Stimulated activated naive CD4-positive, alpha-beta T cell (primary cell): ENCODE measurements around the gene MAP3K7CL.
"Not testable (repeated sequence)": the region's sequence is repeated elsewhere in the genome, so short reads cannot be mapped to it uniquely, and the experiment has no call there.

Experiments
- DNase-seq, 6 experiments: peaks; one replicate each; lab custom pipeline; 2025; lab: John Stamatoyannopoulos, UW

Gene MAP3K7CL

DNA sequence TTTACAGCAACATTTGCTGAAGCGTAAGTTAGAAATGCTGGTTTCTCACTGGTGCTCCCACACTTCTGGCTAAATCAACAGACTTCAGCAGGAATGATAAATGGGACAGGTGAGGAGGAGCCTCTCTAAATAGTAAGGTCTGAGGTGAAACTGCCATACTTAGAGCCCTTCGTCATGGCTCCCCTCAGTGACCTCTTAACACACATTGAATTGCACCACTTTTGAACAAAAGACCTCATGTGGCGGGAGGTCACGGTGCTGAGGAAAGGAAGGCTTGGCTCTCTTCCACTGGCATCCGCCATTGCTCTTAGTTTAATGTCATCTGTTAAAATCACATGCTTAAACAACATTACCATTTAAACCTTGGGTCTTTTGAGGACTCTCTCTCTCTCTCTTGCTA lies 3.4 kb downstream of the MAP3K7CL start:
- DNase-seq: no peak

DNA sequence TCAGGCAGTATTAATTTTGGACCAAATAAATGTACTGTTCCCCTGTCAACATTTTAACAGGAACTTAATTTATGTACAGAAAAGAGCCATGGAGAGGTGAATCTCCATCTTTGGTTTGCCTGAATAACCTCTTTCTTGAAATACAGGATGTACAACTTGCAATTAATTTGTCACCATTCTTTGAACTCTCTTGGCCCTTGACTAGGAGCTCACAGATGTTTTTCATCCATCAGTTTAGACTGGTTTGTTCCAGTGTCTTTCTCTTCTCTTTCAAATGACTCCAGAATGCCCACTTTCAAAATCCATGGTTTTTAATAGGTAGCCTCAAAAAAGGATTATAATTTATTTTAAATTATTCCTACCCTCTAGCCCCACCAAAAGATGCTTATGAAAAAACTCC lies 5.0 kb downstream of the MAP3K7CL start:
- DNase-seq: no peak

DNA sequence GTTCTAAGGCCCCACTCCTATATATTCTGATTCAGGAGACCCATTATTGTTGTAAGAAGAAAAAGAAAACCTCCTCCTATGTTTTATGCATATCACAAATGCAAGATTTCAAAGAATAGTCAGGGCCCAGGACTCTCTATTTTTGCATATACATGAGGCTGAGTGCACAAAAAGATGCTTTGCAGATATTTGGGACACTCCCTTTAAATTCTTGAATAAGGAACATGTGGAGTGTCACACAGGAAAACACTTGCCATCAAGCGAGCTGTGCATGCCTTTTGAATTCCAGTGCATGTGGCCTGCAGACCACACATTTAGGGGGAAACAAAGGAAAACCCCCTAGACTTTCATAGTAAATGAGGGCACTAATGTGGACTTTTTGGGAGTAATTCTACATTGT lies 5.6 kb downstream of the MAP3K7CL start:
- no peak for DNase-seq

DNA sequence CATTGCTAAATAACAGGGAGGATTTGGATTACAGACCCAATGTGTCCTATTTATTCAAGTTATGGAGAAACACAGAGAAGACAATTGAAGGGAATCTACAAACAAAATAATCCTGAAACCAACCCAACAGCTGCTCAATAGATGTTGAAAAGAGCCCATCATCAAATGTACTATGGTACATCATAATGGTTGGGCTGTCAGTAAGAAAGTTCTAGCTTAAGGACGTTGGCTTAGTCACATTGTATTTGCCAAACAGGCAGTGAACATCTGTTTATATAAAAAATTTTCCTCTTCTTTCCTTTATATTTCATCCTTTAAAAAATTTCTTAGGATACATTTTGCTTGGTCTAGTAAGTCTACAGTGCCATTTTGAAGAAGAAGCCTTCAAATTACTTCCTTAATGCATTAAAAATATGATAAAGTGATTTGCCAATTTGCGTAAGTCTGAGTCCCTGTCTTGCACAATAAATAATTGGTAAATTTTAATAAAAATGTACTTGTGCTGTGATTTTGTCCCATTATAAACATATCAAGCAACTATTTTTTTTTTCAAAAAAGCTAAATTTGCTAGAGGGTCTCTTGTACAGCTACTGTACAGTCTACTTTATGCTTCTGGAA lies 14.4 kb downstream of the MAP3K7CL start:
- DNase-seq: no peak

DNA sequence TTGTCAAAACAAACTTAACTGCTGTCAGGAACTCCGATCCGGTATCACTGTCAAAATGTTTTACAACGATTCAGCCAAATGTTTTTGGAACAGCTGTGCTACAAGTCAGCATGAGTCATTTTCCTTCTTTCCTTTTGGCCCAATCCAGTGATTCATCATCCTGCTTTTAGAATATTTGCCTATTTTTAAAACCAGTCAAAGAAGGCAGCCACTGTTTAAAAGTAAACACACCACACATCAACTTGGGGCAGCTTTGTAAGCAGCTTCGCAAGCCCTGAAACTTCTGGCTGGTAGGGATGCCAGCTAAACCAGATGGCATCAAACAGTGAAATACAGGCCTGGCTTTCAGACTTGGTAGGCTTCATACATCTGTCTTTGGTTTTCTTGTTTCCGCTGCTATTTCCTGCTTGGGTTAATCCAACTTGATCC lies 14.9 kb downstream of the MAP3K7CL start:
- DNase-seq: peak in 2 of 6 experiments; percentile 4 to 11

DNA sequence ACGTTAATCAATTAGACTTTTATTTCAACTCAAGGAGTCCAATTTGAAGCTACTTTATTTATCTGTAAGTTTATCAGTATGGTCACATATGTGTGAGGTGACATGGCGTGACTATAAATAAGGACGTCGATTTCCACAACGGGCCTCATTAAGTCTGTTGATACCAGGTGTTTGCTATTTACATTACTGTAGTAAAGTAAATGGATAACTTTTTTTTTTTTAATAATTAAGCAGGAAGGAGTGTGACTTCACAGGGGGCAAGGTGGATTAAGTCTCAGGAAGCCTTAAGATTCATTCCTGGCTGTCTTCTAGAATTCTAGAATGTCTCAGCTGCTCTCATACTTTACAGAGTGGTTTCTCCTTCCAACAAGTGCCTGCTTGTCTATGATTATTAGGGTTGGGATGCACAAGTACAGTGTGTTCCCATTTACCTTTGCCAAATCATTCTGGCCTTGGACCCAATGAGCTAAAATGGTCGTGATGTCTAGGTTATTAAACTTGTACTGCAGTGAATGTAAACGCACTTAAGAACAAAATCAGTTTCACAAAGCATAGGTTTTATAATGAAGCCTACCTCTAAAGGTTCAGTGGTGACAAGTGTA lies 15.5 kb downstream of the MAP3K7CL start:
- no peak for DNase-seq

DNA sequence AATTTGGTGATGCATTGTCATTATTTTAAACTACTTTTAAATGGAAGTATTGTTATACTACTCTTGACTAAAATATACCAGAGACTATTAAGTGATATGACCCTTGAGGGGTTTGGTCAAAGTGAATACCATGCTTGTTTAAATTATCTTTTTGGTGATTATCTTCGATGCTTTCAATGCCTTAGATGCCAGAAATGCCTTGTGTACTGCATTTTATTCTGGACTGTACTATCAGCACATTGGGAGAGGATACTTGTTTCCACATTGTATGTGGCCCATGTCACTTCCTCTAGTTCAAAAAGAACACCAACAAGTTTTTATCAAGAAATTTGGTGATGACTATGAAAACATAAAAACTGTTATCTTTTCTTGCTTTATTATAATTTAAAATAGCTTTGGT lies 16.3 kb downstream of the MAP3K7CL start:
- DNase-seq: no peak

DNA sequence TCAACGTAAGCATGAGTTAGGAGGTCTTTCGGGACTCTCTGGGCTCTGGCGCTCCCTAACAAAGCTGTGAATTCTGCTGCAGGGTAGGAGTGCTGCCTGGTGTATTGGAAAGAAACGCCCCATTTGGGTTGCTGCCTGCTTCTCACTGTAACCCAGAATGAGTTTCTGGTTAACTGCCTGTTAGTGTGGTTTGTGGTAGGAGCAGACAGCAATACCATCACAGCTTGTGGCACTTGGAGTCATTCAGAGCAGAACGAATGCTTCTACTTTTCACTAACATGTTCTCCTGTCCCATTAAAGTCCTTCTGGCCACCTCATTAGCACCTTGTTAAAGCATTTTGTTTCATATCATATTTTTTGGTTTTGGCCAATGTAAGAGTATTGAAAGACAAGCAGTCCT lies 18.1 kb downstream of the MAP3K7CL start:
- no peak for DNase-seq

DNA sequence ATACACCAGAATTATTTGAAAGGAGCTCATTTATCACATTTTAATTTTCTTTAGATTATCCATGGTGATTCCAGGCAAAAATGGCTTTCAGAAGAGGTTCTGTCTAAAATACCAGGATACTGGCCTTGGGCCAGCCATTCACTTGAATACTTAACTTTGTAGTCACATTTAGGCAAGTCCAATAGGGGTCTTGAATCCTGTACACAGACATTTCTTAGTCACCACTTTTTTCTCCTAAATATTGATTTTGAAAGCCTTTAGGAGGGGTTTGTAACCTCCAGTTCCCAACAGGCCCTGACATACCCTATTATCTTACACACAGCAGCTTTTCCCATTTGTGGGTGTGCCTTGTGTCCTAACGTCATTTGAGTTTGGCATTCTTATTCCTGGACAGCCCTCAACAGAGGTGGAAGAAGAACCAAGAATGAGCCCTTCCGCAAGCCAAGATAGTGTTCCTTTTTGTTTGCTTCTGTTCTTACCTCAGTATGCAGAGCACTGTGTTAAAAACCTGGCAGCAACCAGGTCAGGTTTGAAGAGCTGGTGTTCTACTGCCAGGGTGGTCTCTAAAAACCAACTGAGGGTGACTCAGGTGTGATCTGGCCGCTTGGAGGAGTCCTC lies 19.5 kb downstream of the MAP3K7CL start:
- no peak for DNase-seq

DNA sequence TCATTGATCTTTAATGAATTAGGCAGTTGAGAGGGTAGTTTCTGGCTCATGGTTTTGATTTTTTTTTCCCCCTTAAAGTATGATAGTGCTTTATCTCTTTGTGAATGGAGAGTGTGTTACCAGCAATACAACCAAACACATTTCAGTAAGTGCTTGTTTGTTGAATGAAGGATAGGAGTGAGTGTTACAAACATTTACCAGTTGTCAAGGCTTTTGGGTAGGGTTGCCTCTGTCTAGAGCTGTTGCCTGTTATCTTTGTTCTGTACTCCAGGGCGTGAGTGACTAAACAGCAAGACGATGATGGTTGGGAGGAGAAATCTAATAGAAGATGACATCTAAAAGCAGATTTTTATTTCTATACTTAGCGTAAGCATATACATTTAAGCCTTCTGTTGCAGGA lies 21.5 kb downstream of the MAP3K7CL start:
- no peak for DNase-seq

DNA sequence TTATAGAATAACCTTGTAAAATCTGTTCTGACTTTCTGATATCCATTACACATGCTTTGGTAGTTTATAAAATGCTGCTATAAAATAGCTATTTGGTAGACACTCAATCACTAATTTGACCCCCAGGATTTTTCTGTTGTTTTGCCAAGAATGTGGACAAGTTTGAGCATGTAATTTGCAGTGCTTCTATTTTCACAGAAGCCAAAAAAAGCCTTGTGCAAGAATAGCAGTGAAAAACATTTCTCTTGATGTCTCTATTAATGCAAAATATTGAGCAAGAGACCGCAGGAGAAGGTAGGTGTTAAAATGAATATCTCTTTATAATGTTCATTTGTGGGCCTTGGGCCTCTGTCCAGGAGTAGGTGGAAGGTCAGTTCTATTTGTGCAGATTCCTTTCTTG lies 22.5 kb downstream of the MAP3K7CL start:
- DNase-seq: no peak

DNA sequence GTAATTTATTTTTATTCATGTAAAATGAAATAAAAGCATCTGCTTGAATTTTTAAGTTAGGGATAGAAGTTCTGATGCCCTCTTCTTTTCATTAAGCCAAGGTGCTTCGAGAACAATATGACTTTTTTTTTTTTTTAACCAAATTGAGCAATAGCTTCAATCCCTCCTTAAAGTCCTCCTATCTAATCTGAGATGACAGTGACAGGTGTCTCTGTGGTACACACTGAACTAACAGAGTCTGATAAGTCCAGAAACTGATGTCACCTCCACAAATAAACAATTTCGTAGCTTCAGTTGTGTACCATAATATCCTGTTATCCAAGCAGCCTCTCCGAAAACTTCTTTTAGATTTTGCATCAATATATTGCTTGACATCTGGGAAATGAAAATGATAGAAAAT lies 23.8 kb downstream of the MAP3K7CL start:
- DNase-seq: no peak

DNA sequence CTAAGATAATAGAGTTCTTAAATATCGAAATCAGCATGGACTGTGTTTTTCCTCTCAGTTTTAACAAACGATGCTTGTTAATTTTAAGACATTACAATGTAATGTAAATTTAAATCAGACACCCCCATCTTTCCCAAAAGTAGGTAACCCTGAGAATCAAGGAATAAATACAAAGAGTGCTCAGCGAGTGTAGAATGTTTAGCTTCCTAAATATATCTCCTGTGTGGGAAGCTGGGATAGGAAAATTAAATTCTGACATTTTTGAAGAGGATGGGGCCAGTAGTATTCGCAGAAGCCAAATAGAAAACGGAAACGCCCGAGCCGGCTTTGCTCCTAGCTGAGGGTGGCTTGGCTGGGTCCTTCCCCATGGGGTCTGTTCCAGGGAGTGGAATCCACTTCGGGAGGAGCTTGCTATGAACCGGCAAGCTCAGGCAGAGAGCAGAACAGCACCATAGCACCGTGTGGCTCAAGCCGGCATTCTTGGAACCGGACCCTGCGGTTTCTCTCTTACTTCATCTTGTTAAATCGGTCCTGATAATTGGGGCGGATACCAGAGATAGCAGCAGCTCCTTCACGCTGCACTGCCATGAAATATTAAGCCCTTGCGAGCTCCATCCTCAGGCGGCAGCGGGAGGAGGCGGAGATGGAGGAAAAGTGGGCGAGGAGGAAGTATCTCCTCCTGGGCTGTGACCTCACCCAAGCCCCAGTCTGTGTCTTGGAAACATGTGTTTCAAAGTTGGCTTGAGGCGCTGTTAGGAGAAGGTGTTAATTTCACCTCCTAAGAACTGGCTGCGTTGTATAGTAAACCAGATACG lies 24.9 kb downstream of the MAP3K7CL start:
- no peak for DNase-seq

DNA sequence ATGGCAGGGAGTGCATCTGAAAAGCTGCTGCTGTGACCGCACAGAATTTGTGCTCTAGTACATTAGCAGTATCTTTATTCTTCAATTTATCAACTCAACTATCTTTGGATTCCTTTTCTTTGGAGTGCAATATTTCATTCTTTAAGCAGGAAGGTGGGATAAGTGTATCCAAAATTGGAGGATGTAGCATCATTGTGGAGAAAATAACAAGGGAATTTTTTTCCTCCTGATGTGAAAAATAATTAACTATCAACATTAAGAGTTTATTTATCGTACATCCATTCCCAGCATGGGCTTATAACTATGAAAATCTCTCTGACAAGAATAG lies 25.5 kb downstream of the MAP3K7CL start:
- DNase-seq: no peak

DNA sequence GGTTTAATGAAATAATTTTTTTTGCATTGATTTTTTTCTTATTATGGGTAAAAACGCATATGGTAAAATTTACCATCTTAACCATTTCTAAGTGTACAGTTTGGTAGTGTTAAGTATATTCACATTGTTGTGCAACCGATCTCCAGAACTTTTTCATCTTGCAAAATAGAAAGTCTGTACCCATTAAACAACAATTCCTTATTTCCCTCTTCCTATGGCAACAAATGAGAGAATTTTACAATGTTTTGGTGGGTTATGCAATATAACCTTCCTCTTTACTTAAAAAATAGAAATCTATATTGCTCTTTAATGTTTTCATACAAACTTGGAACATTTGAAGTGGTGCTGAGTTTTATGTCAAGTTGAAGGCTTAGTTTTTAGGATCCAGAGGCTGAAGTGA lies 26.6 kb downstream of the MAP3K7CL start:
- no peak for DNase-seq

DNA sequence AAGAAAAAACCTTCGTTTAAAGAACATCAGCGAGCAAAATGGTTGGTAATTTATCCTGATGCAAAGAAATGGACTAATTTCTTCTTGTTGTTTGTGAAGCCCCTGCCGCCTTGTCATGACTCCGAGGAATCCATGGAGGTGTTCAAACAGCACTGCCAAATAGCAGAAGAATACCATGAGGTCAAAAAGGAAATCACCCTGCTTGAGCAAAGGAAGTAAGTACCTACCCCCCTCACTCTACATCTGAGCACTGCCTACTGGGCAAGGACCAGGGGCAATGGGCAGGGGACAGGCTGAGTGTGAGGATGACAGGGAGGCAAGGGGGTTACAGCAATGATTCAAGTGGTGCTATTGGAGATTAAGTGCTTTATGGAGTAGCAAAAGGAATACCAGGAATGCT lies 29.4 kb downstream of the MAP3K7CL start:
- DNase-seq: no peak

DNA sequence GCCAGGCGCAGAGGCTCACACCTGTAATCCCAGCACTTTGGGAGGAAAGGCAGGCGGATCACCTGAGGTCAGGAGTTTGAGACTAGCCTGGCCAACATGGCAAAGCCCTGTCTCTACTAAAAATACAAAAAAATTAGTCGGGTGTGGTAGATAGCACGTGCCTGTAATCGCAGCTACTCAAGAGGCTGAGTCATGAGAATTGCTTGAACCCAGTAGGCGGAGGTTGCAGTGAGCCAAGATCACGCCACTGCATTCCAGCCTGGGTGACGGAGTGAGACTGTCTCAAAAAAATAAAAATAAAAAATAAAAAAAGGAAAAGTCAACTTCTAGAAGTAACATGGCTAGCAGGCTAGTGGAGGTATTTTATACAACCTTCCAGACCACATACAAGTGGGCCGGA lies 32.4 kb downstream of the MAP3K7CL start:
- DNase-seq: not testable (repeated sequence)

DNA sequence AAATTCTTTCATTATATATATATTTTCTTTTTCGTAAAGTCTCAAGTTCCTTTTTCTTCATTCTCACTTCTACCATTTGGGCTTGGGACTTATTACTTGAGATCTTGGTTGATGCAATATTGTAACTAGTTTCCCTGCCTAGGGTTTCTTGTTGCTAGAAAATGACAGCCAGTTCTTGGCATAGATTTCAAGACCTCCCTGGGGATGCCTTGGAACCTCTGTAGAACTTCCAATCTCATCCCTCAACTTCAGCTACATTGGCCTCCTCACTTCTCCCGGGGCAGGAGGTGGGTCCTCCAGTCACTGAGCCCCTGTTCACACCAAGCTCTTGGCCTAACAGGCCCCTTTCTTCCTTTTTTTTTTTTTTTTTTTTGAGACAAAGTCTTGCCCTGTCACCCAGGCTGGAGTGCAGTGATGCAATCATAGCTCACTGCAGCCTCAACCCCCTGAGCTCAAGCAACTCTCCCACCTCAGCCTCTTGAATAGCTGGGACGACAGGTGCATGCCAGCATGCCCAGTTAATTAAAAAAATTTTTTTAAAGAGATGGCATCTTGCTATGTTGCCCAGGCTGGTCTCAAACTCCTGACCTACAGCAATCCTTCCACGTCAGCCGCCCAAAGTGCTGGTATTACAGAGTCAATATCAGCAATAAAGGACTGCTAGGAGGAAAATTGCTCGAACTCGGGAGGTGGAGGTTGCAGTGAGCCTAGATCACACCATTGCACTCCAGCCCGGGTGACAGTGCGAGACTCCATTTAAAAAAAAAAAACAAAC lies 33.1 kb downstream of the MAP3K7CL start:
- no peak for DNase-seq

DNA sequence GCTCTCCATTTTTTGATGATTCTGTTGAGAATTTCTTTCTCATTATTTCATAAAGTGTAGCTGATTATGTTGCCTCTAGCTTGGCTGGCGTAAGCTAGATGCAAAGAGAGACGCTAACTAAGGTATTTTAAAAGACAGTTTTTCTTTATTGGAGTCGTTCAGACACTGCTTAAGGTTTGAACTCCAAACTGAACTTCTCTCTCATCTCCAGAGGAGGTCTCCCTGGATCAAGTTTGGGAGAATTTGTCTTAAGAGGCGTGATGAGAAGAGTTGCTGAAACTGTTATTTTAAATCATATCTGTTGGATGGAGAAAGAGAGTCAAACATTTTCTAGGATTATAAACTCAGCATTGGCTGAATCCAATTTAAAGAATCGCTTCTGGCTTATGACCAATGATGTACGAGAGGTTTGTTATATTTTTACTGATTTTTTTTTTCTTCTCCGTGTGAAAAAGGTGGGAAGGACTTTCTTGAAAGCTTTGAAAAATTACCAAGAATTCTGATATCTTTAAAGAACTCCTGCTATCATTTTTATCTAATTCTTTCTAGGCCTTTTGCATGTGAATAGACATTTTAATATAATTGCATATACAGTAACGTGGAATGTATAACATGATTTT lies 34.0 kb downstream of the MAP3K7CL start:
- no peak for DNase-seq

DNA sequence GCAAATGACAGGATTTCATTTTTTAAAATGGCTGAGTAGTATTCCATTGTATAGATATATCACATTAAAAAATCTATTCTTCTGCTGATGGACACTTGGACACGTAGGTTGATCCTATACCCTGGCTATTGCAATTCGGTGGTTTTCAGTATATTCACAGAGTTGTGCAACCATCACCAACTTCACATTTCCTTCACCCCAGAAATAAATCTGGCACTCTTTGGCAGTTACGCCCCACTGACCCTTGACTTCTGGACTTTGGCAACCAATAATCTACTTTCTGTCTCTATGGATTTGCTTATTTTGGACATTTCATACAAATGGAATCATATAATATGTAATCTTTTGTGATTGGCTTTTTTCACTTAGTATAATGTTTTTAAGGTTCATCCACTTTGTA lies 35.9 kb downstream of the MAP3K7CL start:
- DNase-seq: no peak

DNA sequence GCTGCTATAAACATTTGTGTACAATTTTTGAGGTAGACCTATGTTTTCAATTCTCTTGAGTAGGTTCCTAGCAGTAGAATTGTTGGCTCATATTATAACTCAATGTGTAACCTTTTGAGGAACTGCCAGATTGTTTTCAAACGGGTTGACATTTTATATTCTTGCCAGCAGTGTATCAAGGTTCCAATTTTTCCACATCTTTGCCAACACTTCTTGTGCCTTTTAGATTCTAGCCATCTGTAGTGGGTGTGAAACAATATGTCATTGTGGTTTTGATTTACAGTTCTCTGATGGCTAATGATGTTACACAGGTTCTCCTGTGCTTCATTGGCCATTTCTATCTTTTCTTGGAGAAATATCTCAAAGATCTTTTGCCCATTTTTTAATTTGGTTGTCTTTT lies 36.4 kb downstream of the MAP3K7CL start:
- DNase-seq: no peak

DNA sequence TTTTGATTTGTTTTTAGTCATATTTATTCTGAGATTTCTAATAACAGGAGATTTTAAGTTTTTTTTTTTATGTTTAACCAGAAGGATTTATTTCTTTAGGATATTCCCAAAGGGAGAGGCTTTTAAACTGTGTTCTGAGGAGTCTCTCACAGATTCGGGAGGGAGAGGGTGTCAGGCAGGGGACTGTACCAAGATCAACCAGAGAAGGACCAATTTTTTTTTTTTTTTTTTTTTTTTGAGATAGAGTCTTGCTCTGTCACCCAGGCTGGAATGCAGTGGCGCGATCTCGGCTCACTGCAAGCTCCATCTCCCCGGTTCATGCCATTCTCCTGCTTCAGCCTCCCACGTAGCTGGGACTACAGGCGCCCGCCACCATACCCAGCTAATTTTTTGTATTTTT lies 37.0 kb downstream of the MAP3K7CL start:
- DNase-seq: not testable (repeated sequence)
